CD4-positive, alpha-beta T cell treated with Interleukin-17A for 4 hours (primary cell): Measurements from ENCODE around the gene ISX.

Experiments
- DNase-seq: peaks from one replicate; pipeline ENCODE4 v3.0.0-alpha.2; 2020; ENCODE audit warnings: mixed read lengths

Gene ISX

GRCh38 chr22:35114131-35114980 is 48.4 kb downstream of the ISX start:
- DNase-seq = no peak

- no peak for DNase-seq
Measured at GRCh38 chr22:35115515-35115914, 49.6 kb downstream of the ISX start.

GRCh38 chr22:35116269-35116668 is 50.3 kb downstream of the ISX start:
- DNase-seq = no peak

GRCh38 chr22:35116817-35117216 is 50.9 kb downstream of the ISX start:
- no peak for DNase-seq

- DNase-seq = no peak
Measured at GRCh38 chr22:35119494-35119893, 53.5 kb downstream of the ISX start.

GRCh38 chr22:35124691-35125219 is 58.8 kb downstream of the ISX start:
- no peak for DNase-seq

- DNase-seq = no peak
Measured at GRCh38 chr22:35126993-35127392, 61.0 kb downstream of the ISX start.

GRCh38 chr22:35128637-35129036 is 62.7 kb downstream of the ISX start:
- DNase-seq = no peak

GRCh38 chr22:35131525-35132000 is 65.6 kb downstream of the ISX start:
- DNase-seq = no peak

GRCh38 chr22:35132568-35132967 is 66.6 kb downstream of the ISX start:
- DNase-seq = no peak

- DNase-seq = no peak
Measured at GRCh38 chr22:35133702-35134380, 67.9 kb downstream of the ISX start.

GRCh38 chr22:35134637-35135036 is 68.7 kb downstream of the ISX start:
- no peak for DNase-seq

GRCh38 chr22:35135165-35135564 is 69.2 kb downstream of the ISX start:
- no peak for DNase-seq
